Left hindlimb (tissue), 1 donor: Measurements from ENCODE around the gene QSOX1.
"Not testable (repeated sequence)": the region's sequence is repeated elsewhere in the genome, so short reads cannot be mapped to it uniquely, and the experiment has no call there.

Experiments
- DNase-seq: peaks from one replicate; pipeline ENCODE4 v3.0.0-alpha.2; 2018

QSOX1 gene

GRCh38 chr1:180154325-180155181 lies at the start of gene QSOX1:
Gene QSOX1 (plus strand): TSS chr1:180154869. CDS start chr1:180154908, 39 bp downstream.
- peak; percentile 95 for DNase-seq

- no peak for DNase-seq
Measured at GRCh38 chr1:180112091-180112490, 42.6 kb upstream of the QSOX1 start.

- no peak for DNase-seq
Measured at GRCh38 chr1:180112984-180113647, 41.6 kb upstream of the QSOX1 start.

GRCh38 chr1:180114396-180114945 lies 40.2 kb upstream of the QSOX1 start:
- no peak for DNase-seq

- no peak for DNase-seq
Measured at GRCh38 chr1:180116964-180117763, 37.5 kb upstream of the QSOX1 start.

GRCh38 chr1:180117764-180118116 lies 36.9 kb upstream of the QSOX1 start:
- no peak for DNase-seq

GRCh38 chr1:180119837-180120236 lies 34.8 kb upstream of the QSOX1 start:
- no peak for DNase-seq

- DNase-seq: no peak
Measured at GRCh38 chr1:180123463-180123936, 31.2 kb upstream of the QSOX1 start.

- DNase-seq: no peak
Measured at GRCh38 chr1:180130651-180131050, 24.0 kb upstream of the QSOX1 start.

- no peak for DNase-seq
Measured at GRCh38 chr1:180131510-180131909, 23.2 kb upstream of the QSOX1 start.

GRCh38 chr1:180133193-180133592 lies 21.5 kb upstream of the QSOX1 start:
- no peak for DNase-seq

- not testable (repeated sequence) for DNase-seq
Measured at GRCh38 chr1:180133688-180134087, 21.0 kb upstream of the QSOX1 start.

GRCh38 chr1:180135535-180135934 lies 19.1 kb upstream of the QSOX1 start:
- no peak for DNase-seq

- no peak for DNase-seq
Measured at GRCh38 chr1:180136331-180136967, 18.2 kb upstream of the QSOX1 start.

GRCh38 chr1:180136968-180137356 lies 17.7 kb upstream of the QSOX1 start:
- DNase-seq: no peak

GRCh38 chr1:180137776-180138175 lies 16.9 kb upstream of the QSOX1 start:
- no peak for DNase-seq

GRCh38 chr1:180141381-180141934 lies 13.2 kb upstream of the QSOX1 start:
- no peak for DNase-seq

GRCh38 chr1:180143359-180143758 lies 11.3 kb upstream of the QSOX1 start:
- DNase-seq: no peak

GRCh38 chr1:180144659-180145357 lies 9.9 kb upstream of the QSOX1 start:
- no peak for DNase-seq

GRCh38 chr1:180145446-180145845 lies 9.2 kb upstream of the QSOX1 start:
- DNase-seq: no peak

- DNase-seq: no peak
Measured at GRCh38 chr1:180150982-180151381, 3.7 kb upstream of the QSOX1 start.

- no peak for DNase-seq
Measured at GRCh38 chr1:180151508-180151907, 3.2 kb upstream of the QSOX1 start.
